Measurements from ENCODE around the gene ZFP42. TPM values are rescaled to one million over a fixed set of nuclear protein-coding genes. Genes with fewer than 3 reads are reported as not detected.

The ZFP42 gene
- total RNA-seq, 1 experiment from 2014 or later = not detected

- Histone ChIP-seq H3K27me3 (ENCODE audit: low read length) (no peaks in the 10 kb centered on the region), H3K9me3 (ENCODE audit: low read length) (no peaks in the 10 kb centered on the region), H3K36me3 (ENCODE audit: low read depth, low read length) (no peaks in the 10 kb centered on the region), H3F3A (ENCODE audit: low read length, unreplicated experiment) (no peaks in the 10 kb centered on the region), H4K20me1 (ENCODE audit: low read length) (no peaks in the 10 kb centered on the region), H3K4me3 (ENCODE audit: low read length) (no peak overlapping the region), H3K4me2 (ENCODE audit: low read length) (no peak overlapping the region), H3K9me2 (replicated peaks; ENCODE audit: low read length) (no peaks in the 10 kb centered on the region), H3K79me2 (ENCODE audit: low read length) (no peaks in the 10 kb centered on the region), H3K9ac (ENCODE audit: low read length) (no peak overlapping the region), H3K4me1 (ENCODE audit: insufficient read depth, low read length) (no peaks in the 10 kb centered on the region), H3K27ac (ENCODE audit: low read length) (no peak overlapping the region), H2AFZ (ENCODE audit: low read length) (no peak overlapping the region)
- no peak for ATAC-seq
- TF ChIP-seq EZH2 (IDR thresholded peaks at IDR 0.05; ENCODE audit: low read length, unreplicated experiment) (no peak), CTCF (conservative IDR thresholded peaks at IDR 0.05; ENCODE audit: low read depth, low read length) (no peak)
- DNase-seq = no peak
- intact Hi-C loops (cut with micrococcal nuclease) = no loop called here
- ChIA-PET CTCF (no interaction called here), POLR2A (ENCODE audit: unreplicated experiment) (no interaction called here)
- BruUV-seq (replicated peaks) = no TSS peak
Observed at GRCh38 chr4:188029114-188029513, 33.5 kb downstream of the ZFP42 start.

- H3F3A ChIP-seq (ENCODE audit: low read length, unreplicated experiment) = no peaks in the 10 kb centered on the region
- no peak overlapping the region for H3K4me2 ChIP-seq (ENCODE audit: low read length)
- BruUV-seq (replicated peaks) = no TSS peak
- no peak for TF ChIP-seq EZH2phosphoT487 (IDR thresholded peaks at IDR 0.05; ENCODE audit: borderline replicate concordance, low read length)
- TF ChIP-seq EZH2 (IDR thresholded peaks at IDR 0.05; ENCODE audit: low read length, unreplicated experiment) = no peak
- no peak for TF ChIP-seq CTCF (conservative IDR thresholded peaks at IDR 0.05; ENCODE audit: low read depth, low read length)
- ChIA-PET POLR2A (ENCODE audit: unreplicated experiment) (no interaction called here), CTCF (no interaction called here)
- no peaks in the 10 kb centered on the region for H3K36me3 ChIP-seq (ENCODE audit: low read depth, low read length)
- no peak for DNase-seq
- H3K9me2 ChIP-seq (replicated peaks; ENCODE audit: low read length) = no peaks in the 10 kb centered on the region
- no peak overlapping the region for H2AFZ ChIP-seq (ENCODE audit: low read length)
- H3K9ac ChIP-seq (ENCODE audit: low read length) = no peak overlapping the region
- H3K4me3 ChIP-seq (ENCODE audit: low read length) = no peak overlapping the region
- no peaks in the 10 kb centered on the region for H3K9me3 ChIP-seq (ENCODE audit: low read length)
- no peaks in the 10 kb centered on the region for H3K4me1 ChIP-seq (ENCODE audit: insufficient read depth, low read length)
- no peak for ATAC-seq
- no peak overlapping the region for H3K27ac ChIP-seq (ENCODE audit: low read length)
- intact Hi-C loops (cut with micrococcal nuclease) = no loop called here
- H3K27me3 ChIP-seq (ENCODE audit: low read length) = no peaks in the 10 kb centered on the region
- no peaks in the 10 kb centered on the region for H4K20me1 ChIP-seq (ENCODE audit: low read length)
- no peaks in the 10 kb centered on the region for H3K79me2 ChIP-seq (ENCODE audit: low read length)
Observed at GRCh38 chr4:188030401-188030800, 34.8 kb downstream of the ZFP42 start.

GRCh38 chr4:188031751-188032150 is 36.2 kb downstream of the ZFP42 start:
- H3K9me2 ChIP-seq (replicated peaks; ENCODE audit: low read length) = no peaks in the 10 kb centered on the region
- no TSS peak for BruUV-seq (replicated peaks)
- no peaks in the 10 kb centered on the region for H3K27me3 ChIP-seq (ENCODE audit: low read length)
- no peak overlapping the region for H3K27ac ChIP-seq (ENCODE audit: low read length)
- H2AFZ ChIP-seq (ENCODE audit: low read length) = no peak overlapping the region
- no peaks in the 10 kb centered on the region for H3K9me3 ChIP-seq (ENCODE audit: low read length)
- H3F3A ChIP-seq (ENCODE audit: low read length, unreplicated experiment) = no peaks in the 10 kb centered on the region
- ChIA-PET CTCF (no interaction called here), POLR2A (ENCODE audit: unreplicated experiment) (no interaction called here)
- no peaks in the 10 kb centered on the region for H3K36me3 ChIP-seq (ENCODE audit: low read depth, low read length)
- H3K4me2 ChIP-seq (ENCODE audit: low read length) = no peak overlapping the region
- no peak for ATAC-seq
- H3K79me2 ChIP-seq (ENCODE audit: low read length) = no peaks in the 10 kb centered on the region
- H4K20me1 ChIP-seq (ENCODE audit: low read length) = no peaks in the 10 kb centered on the region
- intact Hi-C loops (cut with micrococcal nuclease) = no loop called here
- H3K4me1 ChIP-seq (ENCODE audit: insufficient read depth, low read length) = no peaks in the 10 kb centered on the region
- no peak overlapping the region for H3K4me3 ChIP-seq (ENCODE audit: low read length)
- no peak for DNase-seq
- no peak overlapping the region for H3K9ac ChIP-seq (ENCODE audit: low read length)
- TF ChIP-seq EZH2 (IDR thresholded peaks at IDR 0.05; ENCODE audit: low read length, unreplicated experiment) = no peak
- no peak for TF ChIP-seq CTCF (conservative IDR thresholded peaks at IDR 0.05; ENCODE audit: low read depth, low read length)
- no peak for TF ChIP-seq EZH2phosphoT487 (IDR thresholded peaks at IDR 0.05; ENCODE audit: borderline replicate concordance, low read length)
